HG03196 (cell line): ENCODE measurements around the gene HPCAL1.

ENCODE experiments used
- ATAC-seq: cut with Tn5 transposase; IDR thresholded peaks from one replicate; pipeline ENCODE4 v1.9.1; 2021; ENCODE audit not compliant: unreplicated experiment

The HPCAL1 gene

GRCh38 chr2:10419553-10420257, 117.0 kb downstream of the HPCAL1 start:
- ATAC-seq = no peak

- ATAC-seq = no peak
Observed at GRCh38 chr2:10422251-10422650, 119.5 kb downstream of the HPCAL1 start.

DNA sequence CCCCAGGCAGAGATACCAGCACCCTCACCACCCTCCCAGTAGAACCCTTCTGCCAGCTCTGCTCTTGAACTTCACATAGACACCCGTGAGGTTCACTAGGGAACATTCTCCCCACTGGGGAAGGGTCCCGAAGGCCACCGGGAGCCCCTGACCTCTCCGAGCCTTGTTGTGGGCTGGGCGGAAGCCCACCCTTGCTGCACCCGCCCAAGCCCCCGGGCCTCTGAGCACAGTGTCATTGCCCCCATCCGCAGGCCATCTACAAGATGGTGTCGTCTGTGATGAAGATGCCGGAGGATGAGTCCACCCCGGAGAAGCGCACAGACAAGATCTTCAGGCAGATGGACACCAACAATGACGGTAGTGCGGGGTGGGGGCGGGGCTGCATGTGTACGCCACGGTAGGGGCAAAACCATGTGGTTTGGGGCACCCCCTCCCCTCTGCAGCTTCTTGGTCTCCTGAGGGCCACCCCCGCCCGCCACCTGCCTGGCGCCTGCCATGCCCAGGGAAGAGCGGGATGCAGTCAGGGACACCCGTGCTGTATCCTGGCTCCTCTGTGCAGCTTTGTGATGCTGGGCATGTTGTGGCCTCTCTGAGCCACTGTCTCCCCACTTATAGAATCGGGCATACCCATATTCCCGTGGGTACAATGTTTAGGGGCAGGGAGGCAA, 120.2 kb downstream of the HPCAL1 start:
- ATAC-seq = no peak

DNA sequence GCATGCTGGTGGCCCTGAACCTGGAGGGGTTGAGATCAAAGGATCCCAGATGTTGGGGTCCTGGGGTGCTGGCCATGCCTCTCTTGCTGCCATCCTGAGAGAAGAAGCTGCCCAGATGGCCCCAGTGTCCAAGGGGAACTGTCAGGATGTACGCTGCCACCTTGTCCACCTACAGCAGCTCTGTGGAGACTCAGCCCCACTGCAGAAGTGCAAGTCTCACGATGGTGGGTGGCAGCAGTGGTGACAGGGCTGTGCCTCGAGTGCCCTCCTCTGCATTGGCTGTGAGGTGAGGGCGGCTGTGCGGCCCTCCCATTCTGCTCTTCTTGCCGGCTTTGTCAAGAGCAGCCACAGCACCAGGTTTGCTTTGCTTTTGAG, 120.7 kb downstream of the HPCAL1 start:
- ATAC-seq = no peak

- no peak for ATAC-seq
Observed at GRCh38 chr2:10424051-10424450, 121.3 kb downstream of the HPCAL1 start.

DNA sequence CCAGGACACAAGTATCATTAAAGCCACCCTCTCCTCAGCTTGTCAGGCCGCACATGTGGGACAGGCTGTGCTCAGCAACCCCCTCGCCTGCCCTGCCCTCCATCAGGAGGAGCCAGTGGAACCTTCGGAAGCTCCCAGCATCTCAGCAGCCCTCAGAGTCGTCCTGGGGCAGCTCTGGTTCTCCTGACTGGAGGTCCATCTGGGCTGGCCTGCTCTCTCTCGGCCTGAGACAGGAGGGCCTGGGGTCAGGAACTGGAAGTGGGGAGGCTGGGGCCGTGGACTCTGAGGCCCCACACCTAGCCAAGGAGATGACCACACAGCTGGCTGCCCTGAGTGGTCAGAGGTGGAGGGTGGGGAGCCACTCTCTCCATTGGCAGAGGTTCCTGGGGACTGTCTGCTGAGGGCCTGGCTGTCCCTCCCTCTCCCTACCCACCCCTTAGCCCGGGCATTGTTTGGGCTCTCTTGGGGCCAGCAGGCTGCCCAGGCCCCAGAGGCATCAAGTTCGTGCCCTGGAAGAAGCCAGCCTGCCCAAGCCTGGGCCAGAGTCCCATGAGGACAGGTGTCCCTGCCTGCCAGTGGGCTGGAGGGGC, 122.3 kb downstream of the HPCAL1 start:
- ATAC-seq = no peak

GRCh38 chr2:10425699-10426098, 123.0 kb downstream of the HPCAL1 start:
- ATAC-seq = no peak

GRCh38 chr2:10426726-10427617, 124.3 kb downstream of the HPCAL1 start:
- ATAC-seq = no peak

- ATAC-seq = no peak
Observed at GRCh38 chr2:10427618-10427949, 124.9 kb downstream of the HPCAL1 start.

DNA sequence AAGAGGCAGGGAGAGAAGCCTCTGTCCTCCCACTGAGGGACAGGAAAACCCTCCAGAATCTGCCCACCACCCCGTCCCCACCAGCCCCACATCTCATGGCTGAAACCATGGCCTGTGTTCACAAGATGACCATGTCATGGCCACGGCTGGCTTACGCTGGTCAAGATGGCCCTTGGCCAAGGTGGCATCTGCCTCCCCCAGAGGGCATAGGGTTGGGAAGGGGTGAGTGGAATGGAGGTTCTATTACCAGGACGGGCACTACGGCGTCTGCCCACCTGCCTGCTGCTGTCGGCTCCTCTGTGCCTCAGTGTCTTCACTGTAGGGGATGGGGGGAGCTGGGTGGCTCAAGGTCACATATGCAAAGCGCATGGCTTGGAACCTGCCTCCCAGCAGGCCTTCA, 125.7 kb downstream of the HPCAL1 start:
- no peak for ATAC-seq

DNA sequence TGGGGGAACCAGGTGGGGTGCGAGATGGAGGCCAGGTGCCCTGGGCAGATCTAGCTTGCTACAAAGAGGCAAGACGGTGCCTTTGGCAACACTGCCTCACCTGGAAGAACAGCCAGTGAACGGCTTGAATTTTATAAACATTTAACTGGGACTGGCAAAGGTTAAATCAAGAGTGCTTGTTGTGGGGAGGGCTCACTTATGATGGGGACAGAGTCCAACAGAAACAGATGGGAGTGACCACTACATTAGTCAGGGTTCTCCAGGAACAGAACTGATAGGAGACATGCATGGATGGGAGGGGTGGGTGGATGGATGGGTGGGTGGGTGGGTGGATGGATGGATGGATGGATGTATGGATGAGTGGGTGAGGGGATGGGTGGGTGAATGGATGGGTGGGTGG, 126.2 kb downstream of the HPCAL1 start:
- no peak for ATAC-seq

GRCh38 chr2:10430886-10431622, 128.3 kb downstream of the HPCAL1 start:
- no peak for ATAC-seq

GRCh38 chr2:10431797-10432196, 129.1 kb downstream of the HPCAL1 start:
- ATAC-seq = no peak

- ATAC-seq = no peak
Observed at GRCh38 chr2:10432311-10433181, 129.8 kb downstream of the HPCAL1 start.

GRCh38 chr2:10433264-10433946, 130.7 kb downstream of the HPCAL1 start:
- ATAC-seq = no peak

DNA sequence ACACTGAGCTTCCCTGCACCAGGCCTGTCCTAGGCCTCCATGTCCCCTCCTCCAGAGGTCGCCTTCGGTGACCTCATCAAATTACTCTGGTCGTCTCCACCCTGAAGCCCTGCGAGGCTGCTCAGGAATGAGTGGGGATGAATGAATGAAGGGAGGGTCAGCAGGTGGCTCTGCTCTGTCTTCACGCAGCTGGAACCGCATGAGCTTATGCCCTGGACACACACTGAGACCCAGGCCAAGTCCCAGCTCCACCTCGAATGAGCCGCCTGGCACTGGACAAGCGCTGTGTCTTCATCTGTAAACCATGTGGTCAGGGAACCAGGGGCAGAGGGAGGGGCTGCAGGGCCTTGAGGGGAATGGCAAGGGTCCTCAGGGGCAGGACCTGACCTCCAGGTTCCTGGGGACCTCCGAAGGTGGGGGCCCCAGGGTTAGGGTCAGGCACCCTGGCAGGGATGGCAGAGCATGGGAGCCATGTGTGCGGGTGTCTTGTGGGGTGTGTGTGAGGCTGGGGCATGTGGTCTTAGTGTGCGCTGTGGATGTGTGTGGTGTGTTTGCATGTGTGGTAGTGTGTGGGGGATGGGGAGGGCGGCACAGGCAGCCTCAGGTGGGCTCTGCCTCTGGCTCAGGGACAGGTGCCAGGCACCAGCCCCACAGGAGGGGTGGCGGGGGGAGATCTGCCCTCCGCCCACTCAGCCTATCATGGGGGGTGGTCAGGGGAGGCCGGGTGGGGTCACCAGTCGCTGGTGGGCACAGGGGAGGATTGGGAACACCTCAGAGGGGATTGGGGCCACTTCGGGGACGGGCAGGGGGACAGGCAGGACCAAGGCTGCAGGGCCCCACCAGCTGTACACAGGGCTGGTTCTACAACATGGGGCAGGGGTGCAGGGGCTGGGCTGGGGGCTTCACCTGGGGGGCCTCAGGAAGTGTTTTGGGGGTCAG, 131.5 kb downstream of the HPCAL1 start:
- ATAC-seq = no peak

DNA sequence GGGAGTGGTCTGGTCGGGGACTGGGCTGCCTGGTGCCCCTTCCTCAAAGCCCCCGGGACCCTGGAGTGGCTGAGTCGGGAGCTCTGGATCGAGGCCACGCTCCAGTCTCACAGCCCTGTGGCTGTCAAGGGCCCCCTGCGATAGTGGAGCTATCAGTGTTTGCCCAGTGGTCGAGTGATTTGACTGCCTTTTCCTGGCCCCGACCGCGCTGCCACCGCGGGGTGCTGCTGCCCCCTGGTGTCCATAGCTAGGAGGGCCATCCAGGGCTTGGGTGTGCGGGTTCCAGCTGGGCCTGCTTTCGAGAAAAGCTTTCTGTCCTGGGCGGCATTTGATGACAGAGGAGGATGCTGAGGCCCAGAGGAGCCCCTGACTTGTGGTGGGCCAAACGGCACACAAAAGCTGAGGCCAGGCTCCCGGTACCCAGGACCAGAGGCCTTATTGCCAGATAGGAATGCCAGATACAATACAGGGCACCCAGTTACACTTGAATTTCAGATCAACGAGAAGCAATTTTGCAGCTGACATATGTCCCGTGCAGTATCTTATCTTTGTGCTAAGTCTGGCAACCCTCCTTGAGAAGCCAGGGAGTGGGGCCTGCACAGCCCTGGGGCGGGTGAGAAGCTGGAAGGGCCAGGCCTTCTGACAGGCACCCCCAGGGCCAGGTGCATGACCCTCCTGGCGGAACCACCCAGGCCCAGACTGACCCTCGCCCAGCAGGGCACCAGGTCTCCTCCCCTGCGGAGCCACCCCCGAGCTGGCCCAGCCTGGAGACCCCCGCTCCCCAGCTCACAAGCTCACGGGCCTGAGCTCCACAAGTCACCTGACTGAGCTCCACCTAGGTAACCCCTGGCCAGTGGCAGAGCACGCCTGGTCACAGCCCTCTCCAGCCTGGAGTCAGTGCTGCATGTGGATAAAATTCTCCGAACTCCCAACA, 132.4 kb downstream of the HPCAL1 start:
- ATAC-seq = no peak
